HG03175 (cell line): Measurements from ENCODE around the gene ZNF407.
"Not testable (repeated sequence)": the region's sequence is repeated elsewhere in the genome, so short reads cannot be mapped to it uniquely, and the experiment has no call there.

Experiments
- ATAC-seq: cut with Tn5 transposase; IDR thresholded peaks from one replicate; pipeline ENCODE4 v1.9.1; 2021; ENCODE audit warnings: mild to moderate bottlenecking, moderate library complexity; ENCODE audit not compliant: unreplicated experiment

ZNF407 gene, protein sequence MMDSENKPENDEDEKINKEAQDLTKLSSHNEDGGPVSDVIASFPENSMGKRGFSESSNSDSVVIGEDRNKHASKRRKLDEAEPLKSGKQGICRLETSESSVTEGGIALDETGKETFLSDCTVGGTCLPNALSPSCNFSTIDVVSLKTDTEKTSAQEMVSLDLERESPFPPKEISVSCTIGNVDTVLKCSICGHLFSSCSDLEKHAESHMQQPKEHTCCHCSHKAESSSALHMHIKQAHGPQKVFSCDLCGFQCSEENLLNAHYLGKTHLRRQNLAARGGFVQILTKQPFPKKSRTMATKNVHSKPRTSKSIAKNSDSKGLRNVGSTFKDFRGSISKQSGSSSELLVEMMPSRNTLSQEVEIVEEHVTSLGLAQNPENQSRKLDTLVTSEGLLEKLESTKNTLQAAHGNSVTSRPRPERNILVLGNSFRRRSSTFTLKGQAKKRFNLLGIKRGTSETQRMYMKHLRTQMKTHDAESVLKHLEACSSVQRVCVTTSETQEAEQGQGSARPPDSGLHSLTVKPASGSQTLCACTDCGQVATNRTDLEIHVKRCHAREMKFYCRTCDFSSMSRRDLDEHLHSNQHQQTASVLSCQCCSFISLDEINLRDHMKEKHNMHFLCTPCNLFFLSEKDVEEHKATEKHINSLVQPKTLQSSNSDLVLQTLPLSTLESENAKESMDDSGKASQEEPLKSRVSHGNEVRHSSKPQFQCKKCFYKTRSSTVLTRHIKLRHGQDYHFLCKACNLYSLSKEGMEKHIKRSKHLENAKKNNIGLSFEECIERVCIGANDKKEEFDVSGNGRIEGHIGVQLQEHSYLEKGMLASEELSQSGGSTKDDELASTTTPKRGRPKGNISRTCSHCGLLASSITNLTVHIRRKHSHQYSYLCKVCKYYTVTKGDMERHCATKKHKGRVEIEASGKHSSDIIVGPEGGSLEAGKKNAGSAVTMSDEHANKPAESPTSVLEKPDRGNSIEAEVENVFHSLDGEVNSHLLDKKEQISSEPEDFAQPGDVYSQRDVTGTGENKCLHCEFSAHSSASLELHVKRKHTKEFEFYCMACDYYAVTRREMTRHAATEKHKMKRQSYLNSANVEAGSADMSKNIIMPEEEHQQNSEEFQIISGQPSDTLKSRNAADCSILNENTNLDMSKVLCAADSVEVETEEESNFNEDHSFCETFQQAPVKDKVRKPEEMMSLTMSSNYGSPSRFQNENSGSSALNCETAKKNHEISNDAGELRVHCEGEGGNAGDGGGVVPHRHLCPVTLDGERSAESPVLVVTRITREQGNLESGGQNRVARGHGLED (N-terminal part only)

DNA sequence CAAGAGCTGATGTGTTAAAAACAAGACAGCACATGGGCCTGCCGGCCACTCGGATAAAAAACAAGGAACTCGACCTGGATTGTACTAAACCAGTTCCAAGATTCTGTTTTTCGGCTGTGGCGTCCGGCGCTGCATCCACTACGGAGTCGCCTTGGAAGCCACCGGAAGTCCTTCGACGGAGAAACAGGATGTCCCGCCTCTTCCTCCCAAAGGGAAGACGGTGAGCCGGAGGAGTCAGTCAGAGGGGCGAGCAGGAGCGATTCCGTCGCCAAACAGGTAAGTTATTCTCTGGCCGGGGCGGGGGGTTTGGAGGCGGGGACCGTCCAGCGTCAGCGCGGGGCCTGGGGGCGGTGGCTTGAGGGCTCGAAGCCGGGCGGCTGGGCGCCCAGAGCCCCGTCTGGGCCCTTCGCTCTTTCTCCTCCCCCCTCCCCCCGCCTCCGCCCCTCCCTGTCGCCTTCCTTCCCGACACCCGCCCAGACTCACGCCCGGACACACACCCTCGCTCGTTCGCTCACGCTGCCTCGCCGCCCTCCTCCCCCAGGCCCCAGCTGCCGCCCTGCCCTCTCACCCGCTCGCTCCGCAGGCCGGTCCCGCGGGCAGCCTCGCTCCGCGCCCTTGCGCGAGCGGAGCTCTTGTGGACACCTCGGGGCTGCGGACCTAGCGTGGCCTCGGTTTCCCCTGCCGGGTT, at the start of gene ZNF407:
TSS of gene ZNF407 (plus strand) at position 209 of the 688 bp plus-strand sequence. CDS start 33,150 bp downstream, outside the sequence.
- peak; percentile 72 for ATAC-seq

DNA sequence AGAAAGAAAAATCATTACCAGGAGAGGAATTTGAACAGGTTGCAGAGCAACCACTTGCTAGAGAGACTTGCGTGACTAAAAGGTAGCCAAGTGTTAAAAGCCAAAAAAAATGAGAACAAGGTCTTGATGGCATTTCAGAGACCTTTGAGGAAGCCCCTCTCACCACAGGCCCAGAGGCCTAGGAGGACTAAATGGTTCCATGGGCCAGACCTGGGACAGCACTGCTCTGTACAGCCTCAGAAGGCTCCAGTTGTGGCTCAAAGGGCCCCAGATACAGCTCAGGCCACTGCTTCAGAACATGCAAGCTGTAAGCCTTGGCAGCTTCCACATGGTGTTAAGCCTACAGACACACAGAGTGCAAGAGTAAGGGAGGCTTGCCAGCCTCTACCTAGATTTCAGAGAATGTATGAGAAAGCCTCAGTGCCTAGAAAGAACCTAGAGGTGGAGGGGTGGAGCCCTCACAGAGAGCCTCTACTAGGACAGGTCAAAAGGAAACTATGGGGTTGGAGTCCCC, 48.0 kb upstream of the ZNF407 start:
- no peak for ATAC-seq

DNA sequence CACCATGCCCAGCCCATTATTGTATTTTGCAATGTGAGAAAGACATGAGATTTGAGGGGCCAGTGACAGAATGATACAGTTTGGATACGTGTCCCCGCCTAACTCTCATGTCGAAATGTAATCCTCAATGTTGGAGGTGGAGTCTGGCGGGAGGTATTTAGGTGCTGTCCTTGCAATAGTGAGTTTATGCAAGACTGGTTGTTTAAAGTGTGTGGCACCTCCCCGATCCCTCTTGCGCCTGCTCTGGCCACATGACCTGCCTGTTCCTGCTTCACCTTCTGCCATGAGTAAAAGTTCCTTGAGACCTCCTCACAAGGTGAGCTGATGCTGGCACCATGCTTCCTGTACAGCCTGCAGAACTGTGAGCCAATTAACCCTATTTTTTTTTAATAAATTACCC, 46.8 kb upstream of the ZNF407 start:
- no peak for ATAC-seq

DNA sequence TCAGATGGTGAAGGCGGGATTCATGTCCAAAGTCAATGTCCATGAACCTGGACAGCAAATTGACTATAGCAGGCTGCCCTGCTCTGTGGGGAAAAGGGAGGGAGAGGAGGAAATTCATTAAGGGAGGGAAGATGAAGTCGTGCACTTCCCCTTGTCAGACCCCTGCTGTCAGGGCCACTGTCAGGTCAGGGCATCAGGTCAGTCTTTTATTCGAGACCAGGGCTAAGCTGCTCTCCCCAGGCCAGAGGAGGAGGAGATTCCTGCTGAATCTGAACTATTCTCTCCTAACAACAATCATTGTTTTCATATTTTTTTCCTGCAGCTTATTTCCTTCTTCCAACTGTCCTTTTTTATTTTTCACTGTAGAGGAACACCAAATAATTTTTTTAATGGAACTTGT, 46.2 kb upstream of the ZNF407 start:
- ATAC-seq: no peak

DNA sequence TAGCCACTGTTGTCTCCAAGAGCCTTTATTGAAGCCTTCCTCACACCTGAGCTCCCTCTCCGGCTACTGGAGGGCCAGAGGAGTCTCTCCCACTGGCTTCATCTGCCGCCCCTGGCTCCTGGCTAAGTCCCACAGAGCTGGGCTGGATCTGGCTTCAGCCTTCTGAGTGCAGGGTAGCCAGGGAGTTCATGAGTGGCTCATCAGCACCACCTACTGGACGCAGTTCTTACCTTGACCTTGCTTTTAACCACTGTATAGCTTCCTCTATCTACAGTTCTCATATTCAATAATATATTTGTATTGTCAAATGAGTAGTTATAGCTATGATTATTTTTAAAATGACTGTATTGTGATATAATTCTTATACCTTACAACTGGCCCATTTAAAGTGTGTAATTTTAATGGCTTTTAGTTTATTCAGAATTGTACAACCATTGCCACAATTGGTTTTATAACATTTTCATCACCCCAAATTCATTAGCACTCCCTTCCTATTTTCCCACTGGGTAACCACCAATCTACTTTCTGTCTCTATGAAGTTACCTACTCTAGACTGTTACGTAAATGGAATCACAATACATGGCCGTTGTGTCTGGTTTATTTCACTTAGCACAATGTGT, 45.6 kb upstream of the ZNF407 start:
- peak; percentile 96 for ATAC-seq

DNA sequence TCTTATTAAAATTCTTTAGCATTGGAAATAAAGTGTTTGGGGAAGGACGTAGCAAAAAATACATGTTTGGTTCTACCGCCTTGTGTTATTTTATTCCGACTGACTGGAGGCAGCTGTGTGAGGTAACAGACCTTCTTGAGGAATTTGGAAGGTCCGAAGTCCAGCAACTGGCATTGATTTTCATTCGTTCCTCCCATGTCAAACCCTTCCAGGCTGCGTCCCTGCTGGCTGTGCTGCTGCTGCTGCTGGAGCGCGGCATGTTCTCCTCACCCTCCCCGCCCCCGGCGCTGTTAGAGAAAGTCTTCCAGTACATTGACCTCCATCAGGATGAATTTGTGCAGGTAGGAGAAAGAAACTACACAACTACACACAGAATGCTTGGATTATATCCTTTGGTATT, 41.5 kb upstream of the ZNF407 start:
- no peak for ATAC-seq

DNA sequence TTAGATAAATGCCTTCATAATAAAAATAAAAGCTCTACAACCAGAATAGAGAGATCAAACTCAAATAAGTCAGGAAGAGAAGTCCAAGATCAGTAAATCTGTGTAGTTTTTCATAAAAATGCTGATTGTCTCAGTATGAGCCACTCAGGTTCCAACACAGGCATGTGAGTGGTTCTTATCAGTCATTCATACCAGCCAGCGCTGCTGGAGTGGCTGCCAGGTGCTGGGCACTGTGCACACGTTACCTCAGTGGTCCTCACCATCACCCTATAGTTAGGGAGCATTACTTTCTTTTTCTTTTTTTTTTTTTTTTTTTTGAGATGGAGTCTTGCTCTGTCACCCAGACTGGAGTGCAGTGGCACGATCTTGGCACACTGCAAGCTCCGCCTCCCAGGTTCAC, 39.6 kb upstream of the ZNF407 start:
- no peak for ATAC-seq

DNA sequence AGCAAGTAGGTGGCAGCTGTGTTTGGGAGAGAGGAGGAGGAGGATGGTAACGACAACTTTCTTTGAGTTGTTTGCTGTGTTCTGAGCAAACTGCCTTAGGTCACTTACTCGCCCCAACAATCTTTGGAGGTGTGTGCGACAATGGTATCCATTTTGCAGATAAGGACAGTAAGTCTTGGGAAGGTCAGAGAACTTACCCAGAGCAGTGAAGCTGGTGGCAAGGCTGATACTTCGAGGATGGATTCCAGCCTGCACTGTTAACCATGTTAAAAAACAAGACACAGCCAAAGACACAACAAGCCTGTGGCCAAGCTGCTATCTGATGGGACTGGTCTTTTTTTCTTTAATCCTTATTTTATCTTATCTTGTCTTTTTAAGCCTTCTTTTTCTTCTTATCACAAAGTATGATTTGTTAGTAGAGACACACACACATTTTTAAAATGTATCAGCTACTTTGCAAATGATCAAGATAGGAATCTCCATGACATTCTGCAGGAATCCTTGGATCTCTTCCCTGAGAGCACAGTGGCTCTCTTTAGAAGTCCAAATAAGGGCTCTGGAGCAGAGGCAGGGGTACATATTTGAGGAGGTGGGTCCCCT, 35.4 kb upstream of the ZNF407 start:
- ATAC-seq: no peak

DNA sequence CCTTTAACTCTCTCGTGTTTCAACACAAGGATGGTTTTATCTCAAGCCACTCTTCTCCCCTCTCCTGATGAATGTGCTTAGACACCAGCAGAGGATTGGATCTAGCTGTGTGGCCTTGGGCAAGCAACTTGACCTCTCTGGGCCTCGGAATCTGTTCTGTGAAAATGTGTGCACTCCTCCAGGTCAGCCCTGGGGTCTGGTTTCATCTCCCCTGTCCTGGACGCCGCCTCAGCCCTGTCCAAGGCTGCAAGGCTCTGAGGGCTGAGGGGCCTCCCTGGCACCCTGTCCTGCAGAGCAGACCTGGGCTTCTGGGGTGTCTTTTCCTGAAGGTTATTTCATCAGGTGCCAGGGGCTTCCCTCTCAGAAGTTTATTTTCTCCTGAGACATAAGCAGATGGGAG, 34.9 kb upstream of the ZNF407 start:
- ATAC-seq: no peak

DNA sequence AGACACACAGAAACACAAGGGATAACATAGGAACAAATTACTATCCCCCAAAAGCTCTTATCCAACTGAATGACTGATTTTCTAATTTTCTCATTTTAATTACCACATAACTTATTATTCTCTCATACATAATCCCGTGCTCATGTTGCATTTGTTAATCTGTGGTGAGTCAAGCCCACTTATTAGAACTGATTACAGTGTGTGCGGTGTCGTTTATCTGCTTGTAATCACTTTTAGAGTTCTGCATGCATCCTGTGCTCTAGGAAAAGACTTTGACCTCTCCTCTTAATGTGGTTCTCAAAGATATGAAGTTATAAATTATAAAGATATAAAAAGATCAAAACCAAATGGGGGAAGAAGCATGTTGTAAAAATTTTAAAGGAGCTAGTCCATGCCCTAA, 33.7 kb upstream of the ZNF407 start:
- no peak for ATAC-seq

DNA sequence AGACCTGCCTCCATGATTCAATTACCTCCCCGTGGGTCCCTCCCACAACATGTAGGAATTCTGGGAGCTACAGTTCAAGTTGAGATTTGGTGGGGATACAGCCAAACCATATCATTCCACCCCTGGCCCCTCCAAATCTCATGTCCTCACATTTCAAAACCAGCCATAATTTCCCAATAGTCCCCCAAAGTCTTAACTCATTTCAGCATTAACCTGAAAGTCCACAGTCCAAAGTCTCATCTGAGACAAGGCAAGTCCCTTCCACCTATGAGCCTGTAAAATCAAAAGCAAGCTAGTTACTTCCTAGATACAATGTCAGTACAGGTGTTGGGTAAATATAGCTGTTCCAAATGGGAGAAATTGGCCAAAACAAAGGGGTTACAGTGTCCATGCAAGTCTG, 32.5 kb upstream of the ZNF407 start:
- not testable (repeated sequence) for ATAC-seq

DNA sequence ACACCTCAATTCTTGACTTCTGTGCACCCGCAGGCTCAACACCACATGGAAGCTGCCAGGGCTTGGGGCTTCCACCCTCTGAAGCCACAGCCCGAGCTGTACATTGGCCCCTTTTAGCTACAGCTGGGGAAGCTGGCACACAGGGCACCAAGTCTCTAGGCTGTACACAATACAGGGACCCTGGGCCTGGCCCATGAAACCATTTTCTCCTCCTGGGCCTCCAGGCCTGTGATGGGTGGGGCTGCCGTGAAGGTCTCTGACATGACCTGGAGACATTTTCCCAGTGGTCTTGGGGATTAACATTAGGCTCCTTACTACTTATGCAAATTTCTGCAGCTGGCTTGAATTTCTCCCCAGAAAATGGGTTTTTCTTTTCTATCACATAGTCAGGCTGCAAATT, 31.7 kb upstream of the ZNF407 start:
- ATAC-seq: not testable (repeated sequence)

DNA sequence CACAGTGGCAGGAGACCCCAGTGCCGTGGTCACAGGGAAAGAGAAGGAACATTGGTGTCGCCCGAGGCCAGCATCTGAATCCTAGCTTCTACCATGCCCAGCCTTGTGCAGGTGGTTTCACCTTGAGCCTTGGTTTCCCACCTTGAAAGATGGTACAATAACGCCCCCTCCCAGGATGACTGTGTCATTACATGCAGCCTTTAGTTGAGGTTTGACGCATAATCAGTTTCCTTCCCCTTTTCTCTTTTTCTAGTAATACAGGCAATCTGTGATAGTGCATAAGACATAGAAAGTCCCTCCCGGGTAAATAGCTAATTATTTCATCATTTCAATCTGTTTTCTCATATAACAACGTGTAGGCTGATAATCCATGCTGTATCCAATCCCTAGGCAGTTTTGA, 29.8 kb upstream of the ZNF407 start:
- no peak for ATAC-seq

DNA sequence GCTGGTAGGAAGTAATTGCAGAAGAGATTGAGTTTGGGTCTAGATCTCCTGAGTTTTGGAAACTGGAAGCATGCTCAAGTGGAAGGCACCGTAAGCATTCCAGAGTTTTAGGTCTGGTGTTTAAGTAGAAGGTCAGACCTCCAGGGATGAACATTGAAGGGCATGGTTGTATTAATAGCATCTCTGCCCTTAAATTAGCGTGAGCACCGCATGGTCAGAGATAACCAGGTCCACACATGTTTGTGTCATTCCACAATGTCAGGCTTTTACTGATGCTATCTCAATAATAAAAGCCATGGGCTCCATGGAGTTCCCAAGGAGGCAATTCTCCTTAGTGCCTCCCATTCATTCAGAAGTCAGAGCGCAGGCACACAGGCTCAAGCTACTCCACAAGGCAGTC, 28.3 kb upstream of the ZNF407 start:
- ATAC-seq: no peak

DNA sequence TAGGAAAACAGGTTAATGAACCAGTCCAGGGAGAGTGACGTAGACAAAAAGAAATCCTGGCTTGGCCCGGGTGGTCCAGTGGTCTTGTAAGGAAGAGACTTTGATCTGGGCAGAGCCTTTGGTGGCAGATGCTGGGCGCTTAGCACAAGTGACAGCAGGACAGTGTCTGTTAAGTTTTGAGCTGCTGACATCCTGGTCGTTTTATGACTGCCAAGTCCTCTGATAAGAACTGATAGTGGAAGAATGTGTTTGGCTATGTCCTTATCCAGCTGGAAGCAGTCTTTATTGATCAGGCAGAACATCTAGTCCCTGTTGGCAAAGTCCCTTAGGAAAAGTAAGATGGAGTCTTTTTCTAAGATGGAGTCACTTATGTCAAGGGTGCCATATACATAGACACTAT, 27.4 kb upstream of the ZNF407 start:
- no peak for ATAC-seq

DNA sequence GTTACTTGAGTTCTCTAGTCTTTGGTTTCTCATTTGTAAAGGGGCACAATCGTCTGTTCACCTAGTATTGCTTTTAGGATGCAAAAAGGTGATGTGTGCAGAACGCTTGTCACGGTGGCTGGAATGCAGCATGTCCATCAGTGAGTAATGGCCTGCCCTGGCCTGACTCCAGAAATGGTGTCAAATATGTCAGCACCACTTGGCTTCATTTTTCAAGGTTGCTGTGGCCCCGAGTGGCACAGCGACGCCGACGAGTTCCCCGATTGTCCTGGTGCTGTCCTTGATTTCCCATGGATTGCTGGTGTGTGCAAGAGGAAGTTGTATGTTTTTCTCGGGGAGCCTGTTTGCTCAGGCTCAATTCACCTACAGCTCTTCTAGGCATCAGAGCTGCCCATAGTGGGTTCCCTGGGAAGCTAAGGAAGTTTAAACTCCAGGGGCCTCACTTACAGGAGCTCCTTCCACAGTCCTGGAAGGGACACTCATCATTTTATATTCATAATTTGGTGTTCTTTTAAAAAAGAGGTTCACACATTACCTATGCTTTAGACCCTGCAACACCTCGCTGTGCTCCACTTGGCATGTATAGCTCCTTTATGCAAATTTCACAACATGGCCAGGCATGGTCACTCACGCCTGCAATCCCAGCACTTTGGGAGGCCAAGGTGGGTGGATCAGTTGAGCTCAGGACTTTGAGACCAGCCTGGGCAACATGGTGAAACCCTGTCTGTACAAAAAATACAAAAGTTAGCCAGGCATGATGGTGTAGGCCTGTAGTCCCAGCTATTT, 25.6 kb upstream of the ZNF407 start:
- ATAC-seq: peak; percentile 62

DNA sequence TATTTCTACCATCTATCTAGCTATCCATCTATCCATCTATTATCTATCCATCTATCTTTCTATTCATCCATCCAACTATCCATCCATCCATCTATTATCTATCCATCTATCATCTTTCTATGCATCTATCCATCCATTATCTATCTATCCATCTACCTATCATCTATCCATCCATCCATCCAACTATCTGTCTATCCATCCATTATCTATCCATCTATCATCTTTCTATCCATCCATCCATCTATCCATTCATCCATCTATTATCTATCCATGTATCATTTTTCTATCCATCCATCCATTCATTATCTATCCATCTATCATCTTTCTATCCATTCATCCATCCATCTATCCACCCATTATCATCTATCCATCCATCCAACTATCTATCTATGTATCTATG, 24.6 kb upstream of the ZNF407 start:
- no peak for ATAC-seq

DNA sequence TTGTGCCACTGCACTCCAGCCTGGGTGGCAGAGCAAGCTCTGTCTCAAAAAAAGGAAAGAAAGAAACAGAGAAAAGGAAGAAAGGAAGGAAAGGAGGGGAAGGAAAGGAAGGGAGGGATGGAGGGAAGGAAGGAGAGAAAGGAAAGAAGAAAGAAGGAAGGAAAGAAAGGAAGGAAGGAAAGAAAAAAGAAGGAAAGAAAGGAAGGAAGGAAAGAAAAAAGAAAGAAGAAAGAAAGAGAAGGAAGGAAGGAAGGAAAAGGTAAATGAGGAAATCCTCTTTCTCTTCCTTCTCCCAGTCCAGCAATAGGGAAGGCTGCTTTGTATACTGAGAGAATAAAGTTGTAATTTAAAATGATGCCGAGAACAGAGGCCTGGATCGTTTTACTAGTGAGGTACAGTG, 22.8 kb upstream of the ZNF407 start:
- ATAC-seq: no peak

DNA sequence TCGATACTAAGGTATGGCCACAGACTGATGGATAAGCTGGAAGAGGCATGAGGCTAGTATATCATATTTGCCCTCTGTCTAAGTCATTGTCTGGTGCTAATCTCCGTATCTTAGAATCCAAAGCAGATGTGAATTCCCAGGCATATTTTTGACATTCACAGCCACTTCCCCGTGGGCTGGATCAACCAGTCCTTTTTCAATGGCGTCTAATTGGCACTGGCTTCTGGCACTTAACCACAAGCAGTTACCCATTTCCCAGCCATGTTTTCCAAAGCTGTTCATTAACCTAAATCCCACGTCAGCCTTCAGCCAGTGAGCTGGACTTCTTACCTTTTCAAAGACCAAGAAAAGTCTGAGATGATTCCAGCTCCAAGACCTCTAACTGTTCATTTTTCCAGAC, 20.7 kb upstream of the ZNF407 start:
- no peak for ATAC-seq
